Chondrocyte (in vitro differentiated cells): ENCODE results near the gene GAS2L1. TPM values are rescaled to one million over a fixed set of nuclear protein-coding genes. Genes with fewer than 3 reads are reported as not detected.

Experiments
- DNase-seq: peaks from one replicate; pipeline ENCODE4 v3.0.0; 2021; ENCODE audit warnings: mixed read lengths, low spot score
- H3K27ac Mint-ChIP-seq: one replicate; pipeline ENCODE4 v1.8.0; 2021; ENCODE audit warnings: mild to moderate bottlenecking, moderate library complexity, mixed read lengths; ENCODE audit not compliant: unreplicated experiment
- H3K27me3 Mint-ChIP-seq: 2 replicates; pipeline ENCODE4 v1.8.0; 2021; ENCODE audit warnings: low read depth, mixed read lengths
- H3K36me3 Mint-ChIP-seq: 2 replicates; pipeline ENCODE4 v1.8.0; 2021; ENCODE audit warnings: low read depth, mixed read lengths
- H3K4me1 Mint-ChIP-seq: 2 replicates; pipeline ENCODE4 v1.8.0; 2021; ENCODE audit warnings: low read depth, mild to moderate bottlenecking, mixed read lengths
- H3K4me3 Mint-ChIP-seq: one replicate; pipeline ENCODE4 v1.8.0; 2021; ENCODE audit warnings: mild to moderate bottlenecking, moderate library complexity, mixed read lengths; ENCODE audit not compliant: unreplicated experiment
- H3K9me3 Mint-ChIP-seq: 2 replicates; pipeline ENCODE4 v1.8.0; 2021; ENCODE audit warnings: low read depth, mixed read lengths
- total RNA-seq: library from RNA; stranded (reverse); gene quantifications from 3 replicates; pipeline ENCODE4 v1.2.1, GENCODE V29; 2021
- TF ChIP-seq, protein P1 (sequence below): fragments of 200-600 bp; sonication (generic); IDR thresholded peaks from 2 replicates; pipeline ENCODE4 v1.5.0; 2021; ENCODE audit warnings: antibody characterized with exemption, mild to moderate bottlenecking, moderate library complexity

Gene GAS2L1
- total RNA-seq, 1 donor from 2014 or later: 34.5 TPM

DNA sequence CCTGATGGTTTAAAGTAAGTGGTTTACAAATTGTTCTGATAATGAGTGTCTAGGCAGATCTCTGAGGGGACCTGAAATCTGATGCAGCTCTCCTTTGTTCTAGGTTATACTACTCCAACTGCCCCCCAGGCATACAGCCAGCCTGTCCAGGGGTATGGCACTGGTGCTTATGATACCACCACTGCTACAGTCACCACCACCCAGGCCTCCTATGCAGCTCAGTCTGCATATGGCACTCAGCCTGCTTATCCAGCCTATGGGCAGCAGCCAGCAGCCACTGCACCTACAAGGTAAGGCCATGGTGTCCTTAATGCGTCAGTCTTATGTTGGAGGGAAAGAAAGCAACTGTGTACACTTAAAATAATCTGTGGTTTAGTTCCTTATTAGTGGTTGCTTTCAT lies 28.5 kb upstream of the GAS2L1 start:
- Mint-ChIP-seq H3K27ac (no peak overlapping the region), H3K36me3 (peaks cover 46% of the 10 kb centered on the region), H3K4me3 (no peak overlapping the region), H3K9me3 (no peaks in the 10 kb centered on the region), H3K4me1 (peaks cover 36% of the 10 kb centered on the region), H3K27me3 (no peaks in the 10 kb centered on the region)
- DNase-seq: no peak
- TF ChIP-seq, protein P1, sequence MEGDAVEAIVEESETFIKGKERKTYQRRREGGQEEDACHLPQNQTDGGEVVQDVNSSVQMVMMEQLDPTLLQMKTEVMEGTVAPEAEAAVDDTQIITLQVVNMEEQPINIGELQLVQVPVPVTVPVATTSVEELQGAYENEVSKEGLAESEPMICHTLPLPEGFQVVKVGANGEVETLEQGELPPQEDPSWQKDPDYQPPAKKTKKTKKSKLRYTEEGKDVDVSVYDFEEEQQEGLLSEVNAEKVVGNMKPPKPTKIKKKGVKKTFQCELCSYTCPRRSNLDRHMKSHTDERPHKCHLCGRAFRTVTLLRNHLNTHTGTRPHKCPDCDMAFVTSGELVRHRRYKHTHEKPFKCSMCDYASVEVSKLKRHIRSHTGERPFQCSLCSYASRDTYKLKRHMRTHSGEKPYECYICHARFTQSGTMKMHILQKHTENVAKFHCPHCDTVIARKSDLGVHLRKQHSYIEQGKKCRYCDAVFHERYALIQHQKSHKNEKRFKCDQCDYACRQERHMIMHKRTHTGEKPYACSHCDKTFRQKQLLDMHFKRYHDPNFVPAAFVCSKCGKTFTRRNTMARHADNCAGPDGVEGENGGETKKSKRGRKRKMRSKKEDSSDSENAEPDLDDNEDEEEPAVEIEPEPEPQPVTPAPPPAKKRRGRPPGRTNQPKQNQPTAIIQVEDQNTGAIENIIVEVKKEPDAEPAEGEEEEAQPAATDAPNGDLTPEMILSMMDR: no peak

DNA sequence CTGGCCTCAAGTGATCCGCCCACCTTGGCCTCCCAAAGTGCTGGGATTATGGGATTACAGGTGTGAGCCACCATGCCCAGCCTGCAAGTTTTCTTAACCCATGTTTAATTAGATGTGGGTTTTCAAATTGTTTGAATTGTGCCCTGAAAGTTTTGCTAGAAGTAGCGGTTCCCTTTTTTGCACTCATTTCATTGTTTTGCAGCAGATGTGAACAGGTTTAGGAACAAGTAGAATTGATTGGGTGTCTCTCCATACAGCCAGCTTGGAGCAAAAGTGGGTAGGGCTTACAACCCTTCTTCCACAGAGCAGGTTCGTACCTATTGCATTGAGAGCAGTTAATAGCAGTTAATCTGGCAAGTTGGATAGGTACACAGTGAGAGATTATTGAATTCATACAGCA lies 22.3 kb upstream of the GAS2L1 start:
- no peaks in the 10 kb centered on the region for H3K9me3 Mint-ChIP-seq
- H3K27ac Mint-ChIP-seq: no peak overlapping the region
- no peak overlapping the region for H3K4me3 Mint-ChIP-seq
- DNase-seq: no peak
- H3K4me1 Mint-ChIP-seq: no peaks in the 10 kb centered on the region
- H3K36me3 Mint-ChIP-seq: peaks cover 42% of the 10 kb centered on the region
- no peaks in the 10 kb centered on the region for H3K27me3 Mint-ChIP-seq
- TF ChIP-seq, protein P1: no peak

DNA sequence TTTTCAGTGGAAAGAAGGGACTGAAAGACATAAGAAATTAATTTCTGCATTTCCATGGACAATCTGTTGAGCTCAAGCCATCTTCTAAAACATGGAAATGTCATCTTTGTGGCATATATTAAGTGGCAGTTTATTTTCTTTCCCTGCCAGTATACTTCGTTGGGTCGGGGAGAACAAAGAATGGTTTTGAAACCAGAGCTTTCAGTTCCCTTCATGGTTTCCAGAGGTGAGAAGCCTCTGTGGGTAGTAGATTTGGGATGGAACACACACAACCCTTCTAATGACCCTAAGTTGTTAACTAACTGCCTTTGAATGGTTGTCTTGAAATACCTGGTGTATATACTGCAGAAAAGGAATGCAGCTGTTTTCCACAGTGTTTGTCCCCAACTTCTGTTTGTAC lies 17.6 kb upstream of the GAS2L1 start:
- Mint-ChIP-seq H3K36me3 (peaks cover 48% of the 10 kb centered on the region), H3K9me3 (no peaks in the 10 kb centered on the region), H3K4me3 (no peak overlapping the region), H3K4me1 (no peaks in the 10 kb centered on the region), H3K27ac (no peak overlapping the region), H3K27me3 (no peaks in the 10 kb centered on the region)
- DNase-seq: no peak
- TF ChIP-seq, protein P1: no peak

DNA sequence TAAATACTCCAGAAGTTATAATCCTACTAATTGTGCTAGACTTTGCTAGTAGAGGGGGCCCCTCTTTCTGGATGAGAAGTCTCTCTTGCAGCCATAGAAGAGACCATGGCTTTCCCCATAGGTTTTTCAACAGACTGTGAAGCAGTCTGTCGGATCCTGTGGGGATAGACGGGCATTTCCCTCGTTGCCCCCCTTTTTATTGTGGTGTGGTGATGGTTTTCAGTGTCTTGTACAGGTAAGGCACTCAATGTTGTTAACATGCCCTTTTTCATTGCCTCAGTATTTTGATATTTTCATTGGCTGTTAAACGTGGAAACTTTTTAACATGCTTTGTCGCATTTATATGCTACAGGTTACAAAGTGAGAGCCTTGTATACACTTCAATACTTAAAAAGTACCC lies 16.4 kb upstream of the GAS2L1 start:
- Mint-ChIP-seq H3K4me3 (no peak overlapping the region), H3K27ac (no peak overlapping the region), H3K36me3 (peaks cover 44% of the 10 kb centered on the region), H3K4me1 (no peaks in the 10 kb centered on the region), H3K27me3 (no peaks in the 10 kb centered on the region), H3K9me3 (no peaks in the 10 kb centered on the region)
- TF ChIP-seq, protein P1: no peak
- DNase-seq: no peak

DNA sequence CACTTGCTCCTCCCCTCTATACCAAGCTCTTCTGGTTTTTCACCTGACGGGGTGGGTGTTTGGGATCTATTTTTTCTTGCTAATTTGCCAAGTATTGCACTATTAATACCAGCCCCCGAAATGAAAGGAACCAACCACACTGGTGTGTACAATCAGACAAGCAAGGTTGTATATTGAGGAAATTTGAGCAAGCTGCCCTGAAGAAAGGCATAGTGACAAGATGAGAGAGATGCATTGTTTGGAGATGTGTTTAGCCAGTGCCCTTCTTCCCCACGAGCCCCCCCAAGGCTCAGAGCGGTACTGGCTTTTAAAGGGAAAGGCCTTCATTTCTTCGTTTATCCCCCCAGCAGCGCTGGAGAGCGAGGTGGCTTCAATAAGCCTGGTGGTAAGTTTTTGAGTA lies 15.2 kb upstream of the GAS2L1 start:
- Mint-ChIP-seq H3K36me3 (peaks cover 47% of the 10 kb centered on the region), H3K4me3 (no peak overlapping the region), H3K9me3 (no peaks in the 10 kb centered on the region), H3K4me1 (no peaks in the 10 kb centered on the region), H3K27me3 (no peaks in the 10 kb centered on the region), H3K27ac (no peak overlapping the region)
- TF ChIP-seq, protein P1: no peak
- no peak for DNase-seq
